Calu3 (cell line): ENCODE data around the gene SNURF. TPM values are rescaled to one million over a fixed set of nuclear protein-coding genes. Genes with fewer than 3 reads are reported as not detected.
"Not testable (repeated sequence)": the region's sequence is repeated elsewhere in the genome, so short reads cannot be mapped to it uniquely, and the experiment has no call there.

Experiments
- Bru-seq: library from RNA; stranded (reverse); fragments of 400-500 nt; gene quantifications from one replicate; lab custom pipeline; 2021; lab: Mats Ljungman, UMichigan
- BruChase-seq, 2 experiments: library from RNA; stranded (reverse); fragments of 400-500 nt; gene quantifications; one replicate each; lab custom pipeline; 2021; lab: Mats Ljungman, UMichigan
- BruUV-seq: library from RNA; stranded (reverse); fragments of 400-500 nt; replicated peaks from 2 replicates; lab custom pipeline; 2021; lab: Mats Ljungman, UMichigan
- CTCF ChIA-PET: fragments of 300-600 bp; sonication (Branson Sonifier 250); formaldehyde crosslinking; loops from one replicate; lab custom pipeline; 2022; ENCODE audit warnings: antibody characterized with exemption; lab: Charles Lee
- DNase-seq: peaks from one replicate; pipeline ENCODE4 v3.0.0; 2022
- H3K27ac Mint-ChIP-seq: one replicate; pipeline ENCODE4 v1.8.0; 2022; ENCODE audit warnings: mixed read lengths; ENCODE audit not compliant: unreplicated experiment
- H3K27me3 Mint-ChIP-seq: one replicate; pipeline ENCODE4 v1.8.0; 2022; ENCODE audit warnings: mixed read lengths; ENCODE audit not compliant: unreplicated experiment
- H3K36me3 Mint-ChIP-seq: one replicate; pipeline ENCODE4 v1.8.0; 2022; ENCODE audit warnings: mild to moderate bottlenecking, moderate library complexity, mixed read lengths; ENCODE audit not compliant: insufficient read depth, unreplicated experiment
- H3K4me1 Mint-ChIP-seq: one replicate; pipeline ENCODE4 v1.8.0; 2022; ENCODE audit warnings: mild to moderate bottlenecking, low read depth, mixed read lengths; ENCODE audit not compliant: unreplicated experiment
- H3K4me3 Mint-ChIP-seq: one replicate; pipeline ENCODE4 v1.8.0; 2022; ENCODE audit warnings: mild to moderate bottlenecking, low read depth, moderate library complexity, mixed read lengths; ENCODE audit not compliant: unreplicated experiment
- H3K9me3 Mint-ChIP-seq: one replicate; pipeline ENCODE4 v1.8.0; 2022; ENCODE audit warnings: low read depth, mixed read lengths; ENCODE audit not compliant: unreplicated experiment
- intact Hi-C: fragments of 100-400 bp; cut with micrococcal nuclease; formaldehyde crosslinking; loops from one replicate; pipeline ENCODE4 v1.10.0; 2022; ENCODE audit not compliant: unreplicated experiment
- long read RNA-seq: library from polyadenylated mRNA; stranded (forward); transcript quantifications from one replicate; pipeline ENCODE4 v2.0.0, GENCODE V29; 2022
- total RNA-seq: library from RNA; stranded (reverse); gene quantifications from 2 replicates; pipeline ENCODE4 v1.2.3, GENCODE V29; 2022
- TF ChIP-seq, protein P1 (sequence below): fragments of 200-600 bp; IDR thresholded peaks from one replicate; pipeline ENCODE4 v1.8.0; 2022; ENCODE audit warnings: antibody characterized with exemption; ENCODE audit not compliant: unreplicated experiment

Gene SNURF, protein sequence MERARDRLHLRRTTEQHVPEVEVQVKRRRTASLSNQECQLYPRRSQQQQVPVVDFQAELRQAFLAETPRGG
- total RNA-seq: not detected in 2 replicates
- not detected for Bru-seq, nascent RNA
- not detected for BruChase-seq, experiment 1, labeled RNA remaining after a 6-hour chase
- BruChase-seq, experiment 2, labeled RNA remaining after a 2-hour chase: not detected
- long read RNA-seq: 0 reads

DNA sequence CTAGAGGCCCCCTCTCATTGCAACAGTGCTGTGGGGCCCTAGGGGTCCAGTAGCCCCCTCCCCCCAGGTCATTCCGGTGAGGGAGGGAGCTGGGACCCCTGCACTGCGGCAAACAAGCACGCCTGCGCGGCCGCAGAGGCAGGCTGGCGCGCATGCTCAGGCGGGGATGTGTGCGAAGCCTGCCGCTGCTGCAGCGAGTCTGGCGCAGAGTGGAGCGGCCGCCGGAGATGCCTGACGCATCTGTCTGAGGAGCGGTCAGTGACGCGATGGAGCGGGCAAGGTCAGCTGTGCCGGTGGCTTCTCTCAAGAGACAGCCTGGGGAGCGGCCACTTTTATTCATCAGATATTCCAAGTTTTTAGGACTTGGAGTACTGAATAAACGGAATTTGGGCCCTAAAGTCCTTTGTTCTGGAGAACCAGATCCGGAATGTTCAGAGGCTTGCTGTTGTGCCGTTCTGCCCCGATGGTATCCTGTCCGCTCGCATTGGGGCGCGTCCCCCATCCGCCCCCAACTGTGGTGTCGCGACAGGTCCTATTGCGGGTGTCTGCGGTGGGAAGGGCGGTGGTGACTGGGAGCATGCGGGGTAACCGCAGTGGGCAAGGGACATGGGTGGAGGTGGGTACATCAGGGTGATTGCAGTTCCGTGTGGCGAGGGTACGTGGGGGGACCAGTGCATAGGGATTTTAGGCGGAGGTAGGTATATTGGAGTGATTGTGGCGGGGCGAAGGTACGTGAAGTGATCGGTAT, at the start of gene SNURF, which contains the start of gene SNRPN:
SNURF (plus strand) TSS at position 205 of the 748 bp plus-strand sequence; CDS start at position 267, 62 bp downstream.
SNRPN (plus strand) TSS at position 205 of the 748 bp plus-strand sequence. CDS start 19,467 bp downstream, outside the sequence.
- TF ChIP-seq, protein P1, sequence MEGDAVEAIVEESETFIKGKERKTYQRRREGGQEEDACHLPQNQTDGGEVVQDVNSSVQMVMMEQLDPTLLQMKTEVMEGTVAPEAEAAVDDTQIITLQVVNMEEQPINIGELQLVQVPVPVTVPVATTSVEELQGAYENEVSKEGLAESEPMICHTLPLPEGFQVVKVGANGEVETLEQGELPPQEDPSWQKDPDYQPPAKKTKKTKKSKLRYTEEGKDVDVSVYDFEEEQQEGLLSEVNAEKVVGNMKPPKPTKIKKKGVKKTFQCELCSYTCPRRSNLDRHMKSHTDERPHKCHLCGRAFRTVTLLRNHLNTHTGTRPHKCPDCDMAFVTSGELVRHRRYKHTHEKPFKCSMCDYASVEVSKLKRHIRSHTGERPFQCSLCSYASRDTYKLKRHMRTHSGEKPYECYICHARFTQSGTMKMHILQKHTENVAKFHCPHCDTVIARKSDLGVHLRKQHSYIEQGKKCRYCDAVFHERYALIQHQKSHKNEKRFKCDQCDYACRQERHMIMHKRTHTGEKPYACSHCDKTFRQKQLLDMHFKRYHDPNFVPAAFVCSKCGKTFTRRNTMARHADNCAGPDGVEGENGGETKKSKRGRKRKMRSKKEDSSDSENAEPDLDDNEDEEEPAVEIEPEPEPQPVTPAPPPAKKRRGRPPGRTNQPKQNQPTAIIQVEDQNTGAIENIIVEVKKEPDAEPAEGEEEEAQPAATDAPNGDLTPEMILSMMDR: no peak
- no TSS peak for BruUV-seq
- CTCF ChIA-PET: no interaction called here
- no peak within 1 kb of the TSS for H3K27ac Mint-ChIP-seq
- no peaks in the 10 kb centered on the region for H3K36me3 Mint-ChIP-seq
- H3K9me3 Mint-ChIP-seq: no peaks in the 10 kb centered on the region
- intact Hi-C loops: no loop called here
- DNase-seq: no peak
- H3K4me1 Mint-ChIP-seq: no peaks in the 10 kb centered on the region
- H3K27me3 Mint-ChIP-seq: no peaks in the 10 kb centered on the region
- H3K4me3 Mint-ChIP-seq: no peak within 1 kb of the TSS

DNA sequence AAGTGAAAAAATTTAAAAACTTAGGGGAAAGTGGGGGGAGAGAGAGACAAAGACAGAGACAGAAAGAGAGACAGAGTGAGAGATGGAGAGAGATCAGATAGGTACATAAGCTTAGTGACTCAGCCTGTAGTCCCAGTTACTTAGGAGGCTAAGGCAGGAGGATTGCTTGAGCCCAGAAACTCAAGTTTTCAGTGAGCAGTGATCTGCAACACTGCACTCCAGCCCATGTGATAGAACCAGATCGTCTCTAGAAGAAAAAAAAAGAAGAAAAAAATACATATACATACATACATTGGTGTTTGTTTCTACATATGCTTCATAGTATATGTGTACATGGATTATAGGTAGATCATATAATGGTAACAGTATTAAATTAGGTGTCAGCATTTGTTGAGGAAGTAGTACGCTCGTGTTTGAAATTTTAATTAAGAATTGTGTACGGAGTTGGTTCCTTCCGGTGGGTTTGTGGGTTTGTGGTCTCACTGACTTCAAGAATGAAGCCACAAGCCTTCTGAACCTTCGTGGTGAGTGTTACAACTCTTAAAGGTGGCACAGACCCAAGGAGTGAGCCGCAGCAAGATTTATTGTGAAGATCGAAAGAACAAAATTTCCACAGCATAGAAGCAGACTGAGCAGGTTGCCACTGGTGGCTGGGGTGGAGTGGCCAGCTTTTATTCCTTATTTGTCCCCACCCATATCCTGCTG, 38.3 kb upstream of the SNURF start:
- TF ChIP-seq, protein P1: no peak
- Mint-ChIP-seq H3K4me1 (no peaks in the 10 kb centered on the region), H3K36me3 (no peaks in the 10 kb centered on the region), H3K27me3 (no peaks in the 10 kb centered on the region), H3K27ac (no peak overlapping the region), H3K4me3 (no peak overlapping the region), H3K9me3 (peaks cover 5% of the 10 kb centered on the region)
- intact Hi-C loops: no loop called here
- CTCF ChIA-PET: no interaction called here
- BruUV-seq: no TSS peak
- DNase-seq: no peak

- CTCF ChIA-PET: no interaction called here
- Mint-ChIP-seq H3K4me3 (no peak overlapping the region), H3K36me3 (no peaks in the 10 kb centered on the region), H3K4me1 (no peaks in the 10 kb centered on the region), H3K27me3 (no peaks in the 10 kb centered on the region), H3K27ac (no peak overlapping the region), H3K9me3 (peaks cover 5% of the 10 kb centered on the region)
- no TSS peak for BruUV-seq
- TF ChIP-seq, protein P1: no peak
- intact Hi-C loops: no loop called here
- DNase-seq: no peak
These were observed 37.4 kb upstream of the SNURF start for GRCh38 chr15:24917431-24917830.

- H3K9me3 Mint-ChIP-seq: peaks cover 5% of the 10 kb centered on the region
- H3K27ac Mint-ChIP-seq: no peak overlapping the region
- no peak for DNase-seq
- BruUV-seq: no TSS peak
- H3K27me3 Mint-ChIP-seq: no peaks in the 10 kb centered on the region
- H3K36me3 Mint-ChIP-seq: no peaks in the 10 kb centered on the region
- H3K4me3 Mint-ChIP-seq: no peak overlapping the region
- CTCF ChIA-PET: no interaction called here
- no peaks in the 10 kb centered on the region for H3K4me1 Mint-ChIP-seq
- TF ChIP-seq, protein P1: no peak
- intact Hi-C loops: no loop called here
These were observed 35.3 kb upstream of the SNURF start for GRCh38 chr15:24919446-24919845.

DNA sequence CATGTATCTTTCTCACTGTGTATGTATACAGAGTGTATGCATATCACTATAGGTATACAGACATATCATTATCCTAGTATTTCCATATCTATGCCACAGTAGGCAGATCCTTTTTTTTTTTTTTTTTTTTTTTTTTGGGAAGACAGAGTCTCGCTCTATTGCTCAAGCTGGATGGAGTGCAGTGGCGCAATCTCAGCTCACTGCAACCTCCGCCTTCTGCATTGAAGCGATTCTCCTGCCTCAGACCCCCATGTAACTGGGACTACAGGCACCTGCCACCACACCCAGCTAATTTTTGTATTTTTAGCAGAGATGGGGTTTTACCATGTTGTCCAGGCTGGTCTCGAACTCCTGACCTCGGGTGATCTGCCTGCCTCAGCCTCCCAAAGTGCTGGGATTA, 32.0 kb upstream of the SNURF start:
- intact Hi-C loops, BruUV-seq, H3K27ac Mint-ChIP-seq, H3K9me3 Mint-ChIP-seq, H3K4me1 Mint-ChIP-seq, DNase-seq, H3K36me3 Mint-ChIP-seq, CTCF ChIA-PET, H3K27me3 Mint-ChIP-seq, H3K4me3 Mint-ChIP-seq: not testable (repeated sequence)
